HG03175 (cell line): ENCODE results near the gene MAP1LC3A.

Experiments
- ATAC-seq: cut with Tn5 transposase; IDR thresholded peaks from one replicate; pipeline ENCODE4 v1.9.1; 2021; ENCODE audit warnings: mild to moderate bottlenecking, moderate library complexity; ENCODE audit not compliant: unreplicated experiment

MAP1LC3A gene

GRCh38 chr20:34607066-34607465 lies 48.5 kb downstream of the MAP1LC3A start:
- no peak for ATAC-seq
